HuH-7.5 (cell line): Measurements from ENCODE around the gene DAB1.

ENCODE experiments used
- DNase-seq: peaks from one replicate; pipeline ENCODE4 v3.0.0; 2011; ENCODE audit warnings: low spot score

Gene DAB1

DNA sequence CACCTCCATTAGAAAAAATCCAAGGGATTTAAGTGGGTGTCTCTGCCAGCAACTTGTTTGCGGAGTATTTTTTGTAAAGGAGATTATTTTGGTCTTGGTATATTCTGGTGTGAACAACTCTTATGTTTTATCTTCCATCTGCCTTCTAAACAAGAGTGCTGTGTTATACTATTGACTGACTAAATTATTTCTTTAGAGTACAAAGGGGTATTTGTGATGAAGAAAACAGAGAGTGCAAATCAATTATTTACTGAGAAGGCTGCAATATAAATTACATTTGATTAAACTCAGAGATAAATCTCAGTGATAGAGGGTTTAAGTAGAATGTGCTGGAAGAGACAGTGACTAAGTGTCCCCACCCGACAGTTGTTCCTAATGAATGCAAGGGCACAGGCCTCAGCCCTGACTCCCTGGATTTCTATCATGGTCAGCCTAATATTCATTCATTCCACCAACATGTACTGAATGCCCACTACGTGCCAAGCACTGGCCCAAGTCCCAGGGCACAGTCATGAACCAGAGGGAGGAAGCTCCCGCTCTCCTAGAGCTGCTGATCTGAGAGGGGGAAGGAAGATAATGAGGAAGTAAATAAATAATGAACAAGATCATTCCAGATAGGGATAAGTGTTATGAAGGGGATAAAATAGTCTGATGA is 261.1 kb downstream of the DAB1 start:
- DNase-seq, result no peak

DNA sequence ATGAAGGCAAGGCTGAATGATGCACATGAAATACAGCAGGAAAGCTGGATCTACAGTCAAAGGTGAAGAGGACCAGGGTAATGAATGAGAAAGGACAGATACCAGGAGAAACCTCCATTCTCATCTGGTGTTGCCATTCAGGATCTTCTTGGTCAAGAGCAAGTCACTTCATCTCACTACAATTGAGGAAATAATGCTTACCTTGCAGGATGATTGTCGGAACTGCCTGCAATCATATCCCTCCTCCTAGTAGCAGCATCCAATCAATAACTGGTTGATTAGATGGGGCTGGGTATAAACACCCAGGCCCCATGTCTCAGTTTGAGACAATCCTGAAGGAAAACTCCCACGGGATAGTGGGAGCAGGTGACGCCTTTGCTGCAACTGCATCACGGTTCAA is 263.3 kb downstream of the DAB1 start:
- no peak for DNase-seq

DNA sequence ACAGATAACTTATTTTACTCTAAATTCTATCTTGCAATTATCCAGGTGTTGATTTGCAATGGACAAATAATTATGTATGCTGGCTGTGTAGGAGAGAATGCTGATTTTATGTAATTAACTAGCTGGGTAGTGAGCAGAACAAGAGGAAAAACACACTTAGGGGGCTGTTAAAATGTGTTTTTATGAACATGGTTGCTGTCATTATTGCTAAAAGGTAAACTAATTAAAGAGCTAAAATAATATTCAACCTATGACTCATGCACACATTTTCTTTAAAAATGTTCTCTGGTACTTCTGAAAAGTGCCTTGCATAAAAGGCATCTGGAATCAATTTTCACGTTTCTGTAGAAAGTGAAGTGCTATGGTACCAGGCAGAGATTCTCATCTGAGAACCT is 265.3 kb downstream of the DAB1 start:
- no peak for DNase-seq

DNA sequence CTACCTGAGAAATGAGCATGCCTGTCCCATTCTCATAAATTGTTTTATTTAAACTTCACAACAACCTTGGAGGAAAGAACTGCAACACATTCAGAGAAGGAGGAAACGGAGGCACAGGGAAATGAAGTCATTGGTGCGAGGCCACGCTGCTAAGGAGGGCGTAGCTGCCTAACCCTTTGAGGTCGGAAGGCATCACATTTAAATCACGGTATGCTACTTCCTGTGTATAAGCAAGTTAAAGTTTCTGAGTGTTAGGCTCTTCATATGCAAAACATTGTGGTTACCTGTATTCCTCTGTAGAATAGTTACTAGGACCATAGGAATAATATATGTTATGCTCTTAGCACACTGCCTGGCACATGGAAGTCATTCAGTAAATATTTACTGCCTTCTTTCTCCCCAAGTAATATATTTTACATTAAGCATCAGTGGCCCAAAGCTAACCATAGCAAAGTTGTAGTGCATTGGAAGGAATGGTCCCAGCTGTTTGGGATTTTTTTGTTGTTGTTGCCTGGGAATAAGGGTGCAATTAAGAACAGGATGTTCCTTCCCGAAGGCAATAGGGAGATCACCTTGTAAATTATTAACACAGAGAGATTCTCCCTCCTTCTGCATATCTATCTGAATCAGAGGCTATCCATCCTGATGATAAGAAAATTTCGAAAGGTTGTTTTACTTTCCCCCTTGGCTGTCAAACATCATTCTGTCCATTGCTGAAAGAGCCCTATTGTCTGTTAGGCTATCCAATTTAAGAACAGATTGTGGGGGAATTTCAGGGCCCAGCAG is 265.8 kb downstream of the DAB1 start:
- no peak for DNase-seq

DNA sequence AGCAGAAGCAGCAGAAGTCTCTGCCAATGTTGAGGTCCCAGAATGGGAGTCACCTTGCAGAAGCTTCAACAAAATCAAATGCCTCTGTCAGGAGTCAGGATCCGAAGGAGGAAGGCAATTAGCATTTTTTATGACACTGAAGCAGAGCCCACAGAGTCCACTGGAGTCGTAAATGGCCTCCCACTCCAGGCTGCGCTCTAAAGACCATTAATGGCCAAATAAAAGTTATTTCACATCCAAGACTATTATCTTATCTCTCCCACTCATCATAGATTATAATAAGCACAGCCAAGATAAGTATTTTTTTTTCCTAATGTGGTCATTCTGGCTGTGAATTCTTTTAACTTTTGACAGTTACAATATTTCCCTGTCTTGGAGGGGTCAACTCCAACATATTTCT is 267.0 kb downstream of the DAB1 start:
- no peak for DNase-seq

DNA sequence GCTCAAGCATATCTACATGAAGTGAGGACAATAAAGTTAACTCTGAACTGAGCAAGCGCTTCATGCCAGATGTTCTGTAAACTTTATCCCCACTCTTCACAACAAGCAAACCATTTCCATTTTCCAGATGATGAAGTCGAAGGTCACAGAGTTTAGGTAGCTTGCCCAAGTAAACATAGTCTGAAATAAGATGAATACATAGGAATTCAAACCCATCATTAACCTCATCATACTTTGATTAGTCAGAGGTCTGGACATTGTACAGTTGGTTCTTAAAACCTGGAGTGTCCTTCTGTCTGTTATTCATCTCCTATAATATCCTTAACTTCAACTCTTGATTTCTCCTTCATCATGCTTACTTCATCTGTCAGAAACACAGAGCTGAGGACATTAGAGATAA is 277.8 kb downstream of the DAB1 start:
- no peak for DNase-seq

DNA sequence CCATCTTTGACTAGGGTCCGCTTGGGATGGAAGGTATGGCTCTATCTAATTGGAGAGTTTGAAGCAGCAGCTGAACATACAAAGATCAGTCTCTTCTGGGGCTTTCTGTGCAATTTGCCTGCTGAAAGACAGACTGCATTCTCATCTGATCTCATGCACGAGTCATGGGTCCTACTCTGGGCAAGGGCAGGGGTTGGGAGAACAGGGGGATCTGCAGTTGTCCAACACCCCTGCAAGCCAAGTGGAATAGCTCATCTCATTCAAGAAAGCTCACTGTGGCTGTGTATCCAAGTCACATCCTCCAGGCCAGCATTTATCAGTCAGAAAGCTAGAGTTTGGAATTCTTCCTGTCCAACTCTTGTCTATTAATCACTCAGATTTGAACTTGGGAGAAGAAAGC is 280.9 kb downstream of the DAB1 start:
- DNase-seq, result no peak

DNA sequence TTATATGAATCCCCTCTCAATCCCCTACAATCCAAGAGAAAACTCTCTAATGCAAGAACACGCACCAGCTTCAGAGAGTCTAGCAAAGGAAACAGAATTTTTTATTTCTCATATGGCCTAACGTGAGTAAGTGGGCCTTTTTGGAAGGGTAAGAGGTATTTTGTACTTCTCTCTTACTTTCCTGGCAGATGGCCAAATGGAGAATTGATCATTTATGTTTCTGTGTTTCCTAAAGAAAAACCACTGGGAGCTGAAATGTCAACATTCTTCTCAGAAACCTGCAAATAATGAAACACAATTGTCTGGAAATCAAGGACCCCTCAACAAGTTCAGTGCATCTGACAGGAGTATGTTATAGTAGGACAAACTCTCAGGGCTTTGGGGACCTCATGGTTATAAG is 281.7 kb downstream of the DAB1 start:
- no peak for DNase-seq

DNA sequence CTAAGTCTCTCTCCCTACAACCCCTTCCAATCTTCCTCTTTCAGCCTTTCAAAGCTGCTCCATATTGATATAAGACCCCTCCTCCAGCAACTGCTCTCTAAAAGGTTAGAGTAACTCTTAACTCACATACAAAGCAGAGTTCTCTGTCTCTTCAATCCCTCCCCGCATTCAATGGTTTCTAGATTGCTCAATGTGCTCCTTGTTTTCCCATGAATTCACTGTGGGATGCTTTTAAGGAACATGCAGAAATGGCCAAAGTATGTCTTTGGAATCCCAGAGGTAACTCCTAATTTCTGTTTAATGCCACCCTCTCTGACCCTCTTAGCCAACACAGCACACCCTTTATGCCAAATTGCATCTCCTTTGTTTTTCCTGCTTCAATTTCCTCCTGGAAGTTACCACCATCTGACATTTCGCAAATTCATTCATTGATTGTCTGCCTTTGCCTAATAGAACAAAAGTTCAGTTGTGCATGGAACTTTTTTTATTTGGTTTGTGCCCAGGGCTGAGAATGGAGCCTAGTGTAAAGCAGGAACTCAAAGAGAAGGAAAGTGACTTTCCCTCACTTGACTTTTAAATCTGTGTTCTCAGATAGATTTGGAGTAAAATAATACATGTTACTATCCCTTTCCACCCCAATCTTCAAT is 285.3 kb downstream of the DAB1 start:
- DNase-seq, result no peak

DNA sequence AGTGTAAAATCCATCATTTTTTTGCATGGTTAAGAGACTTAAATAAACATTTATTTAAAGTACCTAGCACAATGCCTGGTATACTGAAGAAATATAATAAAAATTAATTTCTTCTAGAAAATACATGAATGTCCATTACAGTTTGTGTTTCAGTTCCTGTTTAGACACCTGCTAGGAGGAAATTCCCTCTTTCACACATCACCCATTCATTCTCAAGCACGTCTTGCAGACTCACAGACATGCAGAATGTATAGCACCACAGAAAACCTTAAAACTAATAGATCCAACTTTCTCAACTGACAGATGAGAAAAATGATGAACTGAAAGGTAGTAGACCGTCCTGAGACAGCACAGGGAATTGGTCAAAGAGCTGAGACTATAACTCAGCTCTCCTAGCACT is 285.9 kb downstream of the DAB1 start:
- no peak for DNase-seq

DNA sequence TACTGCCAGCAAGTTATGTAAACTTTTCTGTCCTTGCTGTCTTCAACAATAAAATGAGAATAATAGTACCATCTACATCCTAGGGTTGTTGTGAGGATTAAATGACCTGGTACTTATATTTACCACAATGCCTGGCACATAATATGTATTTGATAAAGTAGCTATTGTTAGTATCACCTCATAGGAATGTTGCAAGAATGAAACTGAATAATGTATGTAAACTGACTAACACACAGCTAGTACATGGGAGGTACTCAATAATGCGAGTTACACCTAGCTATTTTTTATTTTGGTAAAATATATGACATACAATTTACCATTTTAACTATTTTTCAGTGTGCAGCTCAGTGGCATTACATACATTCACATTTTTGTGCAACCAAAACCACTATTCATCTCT is 289.1 kb downstream of the DAB1 start:
- no peak for DNase-seq

DNA sequence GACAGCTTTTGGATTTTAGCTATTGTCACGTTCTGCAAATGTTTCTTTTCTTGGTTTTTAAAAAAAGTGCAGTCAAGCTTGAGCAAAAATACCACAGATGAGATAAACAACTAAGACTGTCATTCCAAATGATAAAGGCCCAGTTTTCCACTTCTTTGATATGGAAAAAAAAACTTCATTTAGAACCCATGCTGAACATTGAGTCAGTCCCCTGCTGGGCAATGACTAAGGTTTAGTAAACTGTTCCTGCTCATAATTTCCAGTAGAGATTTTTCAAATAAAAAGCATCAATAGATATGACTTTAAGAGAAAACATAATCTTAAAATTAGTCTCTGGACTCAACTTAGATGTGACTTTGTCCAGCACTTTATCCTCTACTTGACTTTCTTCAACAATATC is 290.2 kb downstream of the DAB1 start:
- no peak for DNase-seq

DNA sequence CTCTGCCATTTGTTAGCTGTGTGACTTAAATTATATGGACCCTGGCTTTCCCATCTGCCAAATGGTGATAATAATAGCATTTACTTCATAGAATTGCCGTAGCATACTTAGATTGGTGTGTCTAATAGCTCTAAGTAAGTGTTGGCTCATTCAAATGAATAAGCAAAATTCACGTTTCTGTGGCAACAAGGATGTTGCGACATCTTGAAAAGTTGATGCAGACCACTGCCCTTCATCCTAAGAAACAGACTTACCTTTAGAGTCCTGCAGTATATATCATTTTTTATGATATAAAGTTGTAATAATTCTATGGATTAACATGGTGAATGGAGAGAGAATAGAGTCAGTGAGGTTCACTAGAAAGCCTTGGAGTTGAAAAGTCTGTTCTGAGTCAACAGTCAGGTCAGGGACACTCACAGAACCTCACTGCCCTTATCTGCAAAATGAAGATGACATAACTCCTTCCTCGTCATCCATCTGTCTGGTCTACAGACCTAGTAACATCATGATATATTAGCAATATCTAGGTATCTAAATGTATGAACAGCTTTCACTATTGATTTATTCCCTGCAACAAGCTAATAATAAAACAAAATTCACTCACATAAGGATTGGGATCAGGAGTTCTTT is 290.8 kb downstream of the DAB1 start:
- no peak for DNase-seq

DNA sequence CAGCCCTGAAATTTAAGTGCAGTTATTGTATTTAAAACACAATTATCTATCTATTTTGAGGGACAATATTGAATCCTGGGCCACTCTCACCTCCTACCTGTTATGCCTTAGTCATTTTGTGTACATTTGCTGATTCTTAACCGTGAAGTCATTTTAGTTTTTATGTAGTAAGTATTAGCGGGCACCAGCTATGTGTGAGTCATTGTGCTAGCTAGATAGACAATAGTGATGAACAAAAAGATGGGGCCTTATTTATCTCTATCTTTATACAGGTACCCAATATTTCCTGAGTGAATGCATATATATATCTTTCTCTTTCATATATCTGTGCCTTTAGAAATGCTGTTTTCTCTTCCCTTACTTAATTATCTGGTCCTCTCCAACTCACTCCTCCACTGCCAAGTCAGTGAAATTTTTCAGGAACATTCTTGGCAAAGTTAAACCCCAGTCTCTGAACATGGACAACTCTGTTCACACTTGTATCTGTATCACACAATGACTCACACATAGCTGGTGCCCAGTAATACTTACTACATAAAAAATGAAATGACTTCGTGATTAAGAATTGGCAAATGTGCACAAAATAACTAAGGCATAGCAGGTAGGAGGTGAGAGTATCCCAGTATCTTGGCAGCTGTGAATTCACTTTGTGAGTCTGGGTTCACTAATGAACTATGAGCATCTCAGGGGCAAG is 292.0 kb downstream of the DAB1 start:
- DNase-seq, result no peak

DNA sequence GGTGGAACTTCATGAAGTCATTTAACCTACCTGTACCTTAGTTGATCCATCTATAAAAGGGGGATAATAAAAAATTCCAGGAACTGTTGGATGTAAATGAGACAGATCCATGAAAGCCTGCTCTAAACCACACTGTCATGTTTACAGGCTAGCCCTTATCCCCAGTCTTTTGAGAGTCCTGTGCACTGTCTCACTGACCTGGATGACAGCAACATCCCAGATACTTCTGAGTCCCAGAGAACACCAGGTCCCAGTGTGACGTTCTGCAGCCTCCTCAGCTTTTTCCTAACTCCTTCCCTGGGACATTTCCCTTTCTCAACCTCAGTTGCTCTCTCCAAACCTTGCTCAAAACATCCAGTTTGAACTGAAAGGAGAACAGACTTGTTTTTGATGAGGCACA is 292.6 kb downstream of the DAB1 start:
- no peak for DNase-seq

DNA sequence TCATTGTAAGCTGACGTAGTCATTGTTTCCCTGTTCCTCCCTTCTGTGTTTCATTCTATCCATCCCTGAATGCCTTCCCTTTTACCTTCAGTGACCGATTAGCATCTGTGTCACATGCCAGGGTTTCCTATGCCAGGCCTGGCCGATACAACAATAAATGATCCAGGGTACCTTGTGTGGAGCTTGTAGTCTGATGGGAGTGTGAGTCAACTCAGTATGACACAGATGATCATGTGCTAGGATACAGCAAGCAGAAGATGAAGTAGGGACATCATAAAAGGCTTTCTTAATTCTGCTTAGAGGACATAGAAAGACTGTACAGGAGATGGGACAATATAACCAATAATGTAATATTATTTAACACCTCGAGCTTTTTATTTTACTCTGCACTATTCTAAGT is 294.0 kb downstream of the DAB1 start:
- DNase-seq, result no peak

DNA sequence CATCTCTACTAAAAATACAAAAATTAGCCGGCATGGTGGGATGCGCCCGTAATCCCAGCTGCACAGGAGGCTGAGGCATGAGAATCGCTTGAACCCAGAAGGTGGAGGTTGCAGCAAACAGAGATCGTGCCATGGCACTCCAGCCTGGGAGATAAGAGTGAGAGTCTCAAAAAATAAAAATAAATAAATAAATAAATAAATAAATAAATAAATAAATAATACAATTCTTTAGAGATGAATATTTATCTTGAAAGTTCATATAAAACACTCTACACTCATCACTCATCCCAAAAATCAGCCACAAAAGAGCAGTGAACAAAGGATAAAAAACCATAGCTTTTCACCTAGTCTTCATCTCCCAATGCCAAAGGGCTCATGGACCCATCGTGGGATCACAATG is 295.9 kb downstream of the DAB1 start:
- DNase-seq, result no peak

DNA sequence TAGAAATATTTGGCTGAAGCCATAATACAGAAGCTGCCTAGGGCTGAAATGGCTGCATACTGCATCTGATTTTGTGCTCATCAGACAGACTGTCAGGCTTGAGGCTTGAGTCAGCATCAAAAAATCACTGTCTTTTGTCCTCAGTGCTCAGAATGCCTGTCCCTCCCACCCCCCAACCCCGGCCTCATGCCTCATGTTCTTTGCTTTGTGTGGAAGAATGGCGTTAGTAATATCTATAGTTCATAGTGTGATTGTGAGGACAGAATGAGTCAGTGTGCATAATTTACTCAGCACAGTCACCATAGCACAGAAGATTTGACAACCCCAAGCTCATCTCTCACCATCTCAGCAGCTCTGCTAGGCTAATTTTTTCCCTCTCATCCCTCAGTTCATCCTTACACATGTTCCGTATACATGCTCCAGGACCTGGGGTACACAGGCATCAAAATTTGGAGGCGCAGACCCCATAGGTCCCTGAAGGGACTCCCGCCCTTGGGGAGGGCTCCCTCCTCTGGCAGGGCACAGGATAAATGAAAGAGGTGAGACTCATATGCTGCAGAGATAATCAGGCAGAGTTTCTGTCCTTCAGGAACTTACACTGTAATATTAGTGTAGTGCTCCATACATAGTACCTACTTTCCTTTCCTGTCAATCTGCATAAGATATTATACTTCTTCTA is 299.0 kb downstream of the DAB1 start:
- no peak for DNase-seq

DNA sequence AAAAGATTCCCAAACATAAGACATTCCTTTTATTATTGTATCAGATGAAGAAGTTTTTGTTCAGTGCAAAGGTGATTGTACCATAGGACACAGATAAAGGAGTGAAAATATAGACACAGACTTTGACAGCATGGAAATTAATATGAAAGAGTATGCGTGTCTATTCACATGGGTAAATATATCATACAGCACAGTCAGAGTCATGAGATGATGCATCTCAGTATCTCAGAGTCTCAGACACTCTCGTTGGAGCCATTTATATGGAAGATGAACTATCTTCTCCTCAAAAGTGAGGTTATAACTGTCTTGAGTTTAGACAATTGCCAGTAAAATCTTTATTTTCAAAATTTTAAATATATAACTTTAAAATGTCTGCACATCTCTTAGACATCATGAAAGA is 299.7 kb downstream of the DAB1 start:
- DNase-seq, result no peak

DNA sequence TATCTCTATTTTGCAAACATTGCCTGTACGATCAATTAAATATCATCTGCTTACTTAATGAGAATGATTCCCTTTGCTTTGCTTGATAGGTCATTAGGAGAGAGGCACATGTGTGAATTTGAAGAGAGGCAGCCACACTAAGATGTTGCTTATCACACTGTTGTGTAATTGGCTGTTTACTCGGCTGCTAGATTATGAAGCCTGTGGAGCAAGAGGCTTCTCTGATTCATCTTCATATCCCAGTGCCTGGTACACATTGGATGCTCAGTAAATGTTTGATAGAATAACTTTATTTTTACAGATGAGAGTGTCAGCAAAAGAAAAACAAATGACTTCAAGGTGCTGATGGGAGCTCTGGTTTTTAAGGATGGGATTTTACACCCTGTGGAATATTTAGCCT is 301.8 kb downstream of the DAB1 start:
- DNase-seq, result no peak

DNA sequence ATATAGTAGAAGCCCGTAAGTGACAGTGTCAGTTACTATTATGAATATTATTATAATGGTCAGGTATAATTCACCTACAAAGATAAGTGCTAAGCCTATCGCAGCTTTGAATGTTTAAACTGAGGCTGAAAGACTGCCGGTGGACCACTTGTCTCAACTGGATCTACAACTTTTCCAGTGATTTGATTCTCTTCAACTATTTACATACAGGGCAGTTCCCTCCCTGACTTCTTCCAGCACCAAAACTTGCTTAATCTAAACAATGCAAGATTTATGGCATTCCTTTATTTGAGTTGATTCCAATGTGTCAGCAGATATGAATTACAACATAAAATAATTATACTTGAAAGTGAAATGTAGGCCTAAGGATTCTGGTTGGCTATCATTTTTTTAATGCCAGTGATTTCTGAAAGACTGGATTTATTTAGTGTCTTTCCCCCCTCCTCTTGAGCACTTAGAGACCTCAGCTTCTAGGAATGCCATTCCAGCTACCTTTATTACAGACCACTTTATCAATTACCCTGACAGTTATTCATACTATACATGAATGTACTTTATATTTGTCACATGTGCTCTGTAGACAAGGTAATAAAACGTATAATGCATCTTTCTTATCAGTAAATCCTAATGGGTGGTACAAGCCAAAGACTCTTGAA is 304.8 kb downstream of the DAB1 start:
- no peak for DNase-seq
